BE2C (cell line): ENCODE measurements around the gene PARD3B.

ENCODE experiments used
- DNase-seq: peaks from one replicate; pipeline ENCODE4 v3.0.0-alpha.2; 2020
- H3K27me3 ChIP-seq: fragments of 250-450 bp; sonication (Bioruptor Pico); 2 replicates; pipeline ENCODE4 v1.5.1; 2020; ENCODE audit warnings: mild to moderate bottlenecking
- H3K36me3 ChIP-seq: fragments of 250-450 bp; sonication (Bioruptor Pico); 2 replicates; pipeline ENCODE4 v1.5.1; 2020; ENCODE audit warnings: mild to moderate bottlenecking
- H3K4me1 ChIP-seq: fragments of 250-450 bp; sonication (Bioruptor Pico); 2 replicates; pipeline ENCODE4 v1.5.1; 2020
- H3K4me3 ChIP-seq: 2 replicates; pipeline ENCODE4 v1.5.1; 2011; ENCODE audit warnings: low read depth, low read length
- H3K9me3 ChIP-seq: fragments of 250-450 bp; sonication (Bioruptor Pico); 2 replicates; pipeline ENCODE4 v1.5.1; 2020
- CTCF ChIP-seq: IDR thresholded peaks from 2 replicates; pipeline ENCODE4 v1.5.1; 2012; ENCODE audit warnings: mild to moderate bottlenecking, low read depth, low read length

Gene PARD3B

GRCh38 chr2:204750389-204750788, 205.1 kb downstream of the PARD3B start:
- DNase-seq = no peak

GRCh38 chr2:204751472-204751871, 206.2 kb downstream of the PARD3B start:
- no peak for TF ChIP-seq CTCF
- no peaks in the 10 kb centered on the region for H3K36me3 ChIP-seq
- no peak overlapping the region for H3K4me3 ChIP-seq
- H3K9me3 ChIP-seq = no peaks in the 10 kb centered on the region
- no peak for DNase-seq
- H3K27me3 ChIP-seq = no peaks in the 10 kb centered on the region
- H3K4me1 ChIP-seq = no peaks in the 10 kb centered on the region

More at GRCh38 chr2:204750389-204750788, 205.1 kb downstream of the PARD3B start:
- no peaks in the 10 kb centered on the region for H3K4me1 ChIP-seq
- no peaks in the 10 kb centered on the region for H3K36me3 ChIP-seq
- no peak overlapping the region for H3K4me3 ChIP-seq
- no peaks in the 10 kb centered on the region for H3K27me3 ChIP-seq
- no peak for TF ChIP-seq CTCF
- no peaks in the 10 kb centered on the region for H3K9me3 ChIP-seq

- no peak for TF ChIP-seq CTCF
- Histone ChIP-seq H3K4me3 (no peak overlapping the region), H3K4me1 (no peaks in the 10 kb centered on the region), H3K36me3 (no peaks in the 10 kb centered on the region), H3K9me3 (no peaks in the 10 kb centered on the region), H3K27me3 (no peaks in the 10 kb centered on the region)
- no peak for DNase-seq
These were observed 208.6 kb downstream of the PARD3B start for GRCh38 chr2:204753841-204754240.

GRCh38 chr2:204754898-204755297, 209.6 kb downstream of the PARD3B start:
- TF ChIP-seq CTCF = no peak
- no peaks in the 10 kb centered on the region for H3K36me3 ChIP-seq
- no peaks in the 10 kb centered on the region for H3K27me3 ChIP-seq
- no peak for DNase-seq
- H3K9me3 ChIP-seq = no peaks in the 10 kb centered on the region
- no peaks in the 10 kb centered on the region for H3K4me1 ChIP-seq
- no peak overlapping the region for H3K4me3 ChIP-seq

GRCh38 chr2:204763974-204764703, 218.9 kb downstream of the PARD3B start:
- H3K4me1 ChIP-seq = no peaks in the 10 kb centered on the region
- DNase-seq = no peak
- TF ChIP-seq CTCF = no peak
- no peaks in the 10 kb centered on the region for H3K27me3 ChIP-seq
- H3K4me3 ChIP-seq = no peak overlapping the region
- H3K9me3 ChIP-seq = peaks cover 4% of the 10 kb centered on the region; the same call in 1 of the 2 replicates
- H3K36me3 ChIP-seq = no peaks in the 10 kb centered on the region

GRCh38 chr2:204770735-204771134, 225.5 kb downstream of the PARD3B start:
- Histone ChIP-seq H3K9me3 (no peaks in the 10 kb centered on the region), H3K27me3 (no peaks in the 10 kb centered on the region; the same call in 1 of the 2 replicates), H3K4me3 (no peak overlapping the region), H3K36me3 (no peaks in the 10 kb centered on the region), H3K4me1 (no peaks in the 10 kb centered on the region)
- no peak for DNase-seq
- TF ChIP-seq CTCF = no peak
